NCI-H345 treated with DMSO at 0.1 percent for 48 hours (cell line): ENCODE results near the gene TNFSF13.

Source experiments
- DNase-seq: peaks from one replicate; lab custom pipeline; 2025; ENCODE audit not compliant: unreplicated experiment; lab: John Stamatoyannopoulos, UW

The TNFSF13 gene

GRCh38 chr17:7558544-7559319, at the start of gene TNFSF13:
Gene TNFSF13, plus strand, starts transcription at chr17:7558750. Its CDS starts 290 bp downstream, at chr17:7559040.
- DNase-seq, result no peak

GRCh38 chr17:7508846-7509245, 49.7 kb upstream of the TNFSF13 start:
- DNase-seq, result no peak

GRCh38 chr17:7509937-7510336, 48.6 kb upstream of the TNFSF13 start:
- DNase-seq, result no peak

GRCh38 chr17:7511108-7511507, 47.4 kb upstream of the TNFSF13 start:
- DNase-seq, result no peak

GRCh38 chr17:7512105-7512504, 46.4 kb upstream of the TNFSF13 start:
- no peak for DNase-seq

- DNase-seq, result no peak
These were observed 45.6 kb upstream of the TNFSF13 start for GRCh38 chr17:7512824-7513540.

- DNase-seq, result no peak
These were observed 44.6 kb upstream of the TNFSF13 start for GRCh38 chr17:7513850-7514419.

- no peak for DNase-seq
These were observed 42.5 kb upstream of the TNFSF13 start for GRCh38 chr17:7515911-7516610.

GRCh38 chr17:7523033-7523432, 35.5 kb upstream of the TNFSF13 start:
- no peak for DNase-seq

GRCh38 chr17:7528842-7529241, 29.7 kb upstream of the TNFSF13 start:
- no peak for DNase-seq

GRCh38 chr17:7530023-7530900, 28.3 kb upstream of the TNFSF13 start:
- DNase-seq, result no peak

GRCh38 chr17:7538050-7538449, 20.5 kb upstream of the TNFSF13 start:
- no peak for DNase-seq

GRCh38 chr17:7538891-7539545, 19.5 kb upstream of the TNFSF13 start:
- no peak for DNase-seq

- no peak for DNase-seq
These were observed 17.4 kb upstream of the TNFSF13 start for GRCh38 chr17:7541074-7541621.

GRCh38 chr17:7544911-7545310, 13.6 kb upstream of the TNFSF13 start:
- no peak for DNase-seq

GRCh38 chr17:7548585-7549400, 9.8 kb upstream of the TNFSF13 start, which contains the start of gene TNFSF12:
Gene TNFSF12, plus strand, starts transcription at chr17:7549058. Its CDS starts 96 bp downstream, at chr17:7549154.
- no peak for DNase-seq

GRCh38 chr17:7549401-7550055, 9.0 kb upstream of the TNFSF13 start:
- no peak for DNase-seq

- no peak for DNase-seq
These were observed 8.2 kb upstream of the TNFSF13 start for GRCh38 chr17:7550344-7550743.
